ENCODE data around the gene CPNE5. TPM values are rescaled to one million over a fixed set of nuclear protein-coding genes. Genes with fewer than 3 reads are reported as not detected.

The CPNE5 gene
- total and polyA plus RNA-seq, 9 of the 15 experiments (the other 6 are each of a cell fraction or from before 2014, with no cell fraction given) = 0.14 to 1.0 (median 0.46) TPM; not detected in 2

DNA sequence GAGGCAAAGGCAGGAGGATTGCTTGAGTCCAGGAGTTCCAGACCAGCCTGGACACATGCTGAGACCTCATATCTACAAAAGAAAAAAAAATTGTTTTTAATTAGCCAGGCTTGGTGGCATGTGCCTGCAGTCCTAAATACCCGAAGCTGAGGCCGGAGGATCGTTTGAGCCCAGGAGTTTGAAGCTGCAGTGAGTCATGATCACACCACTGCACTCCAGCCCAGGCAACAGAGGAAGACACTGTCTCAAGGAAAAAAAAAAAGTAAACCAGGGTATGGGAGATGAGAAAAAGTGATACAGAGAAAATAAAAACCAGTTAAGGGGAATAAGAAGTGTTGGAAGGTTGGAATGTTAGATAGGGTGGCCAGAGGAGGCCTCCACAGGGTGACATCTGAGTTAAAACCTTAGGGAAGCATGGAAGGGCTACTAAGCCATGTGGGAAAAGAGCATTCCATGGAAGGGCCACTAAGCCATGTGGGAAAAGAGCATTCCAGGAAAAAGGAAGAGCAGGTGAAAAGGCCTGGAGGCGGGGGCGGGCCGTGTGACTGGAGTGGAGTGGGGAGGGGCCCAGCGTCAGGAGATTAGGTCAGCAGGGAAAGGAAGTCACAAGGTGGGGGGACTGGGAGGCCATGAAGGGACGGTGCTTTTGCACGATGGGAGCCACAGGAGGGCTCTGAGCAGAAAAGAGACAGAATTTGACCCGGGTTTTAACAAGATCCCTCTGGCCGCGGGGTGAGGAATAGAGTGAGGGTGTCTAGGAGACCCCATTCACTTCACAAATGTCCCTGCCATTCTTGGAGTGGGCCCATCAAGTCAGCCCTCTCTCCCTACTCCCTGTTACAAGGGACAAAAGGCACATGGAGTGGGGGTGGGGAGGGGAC is 18.3 kb downstream of the CPNE5 start (continued):
- TF ChIP-seq, protein P1, sequence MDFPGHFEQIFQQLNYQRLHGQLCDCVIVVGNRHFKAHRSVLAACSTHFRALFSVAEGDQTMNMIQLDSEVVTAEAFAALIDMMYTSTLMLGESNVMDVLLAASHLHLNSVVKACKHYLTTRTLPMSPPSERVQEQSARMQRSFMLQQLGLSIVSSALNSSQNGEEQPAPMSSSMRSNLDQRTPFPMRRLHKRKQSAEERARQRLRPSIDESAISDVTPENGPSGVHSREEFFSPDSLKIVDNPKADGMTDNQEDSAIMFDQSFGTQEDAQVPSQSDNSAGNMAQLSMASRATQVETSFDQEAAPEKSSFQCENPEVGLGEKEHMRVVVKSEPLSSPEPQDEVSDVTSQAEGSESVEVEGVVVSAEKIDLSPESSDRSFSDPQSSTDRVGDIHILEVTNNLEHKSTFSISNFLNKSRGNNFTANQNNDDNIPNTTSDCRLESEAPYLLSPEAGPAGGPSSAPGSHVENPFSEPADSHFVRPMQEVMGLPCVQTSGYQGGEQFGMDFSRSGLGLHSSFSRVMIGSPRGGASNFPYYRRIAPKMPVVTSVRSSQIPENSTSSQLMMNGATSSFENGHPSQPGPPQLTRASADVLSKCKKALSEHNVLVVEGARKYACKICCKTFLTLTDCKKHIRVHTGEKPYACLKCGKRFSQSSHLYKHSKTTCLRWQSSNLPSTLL (IDR thresholded peaks at IDR 0.05) = no peak
- TF ChIP-seq NR4A1 (CRISPR knock-in tag; IDR thresholded peaks at IDR 0.05) = no peak
- peak; percentile 81; the same call in 1 of the 2 replicates for TF ChIP-seq NR4A1 (tag; IDR thresholded peaks at IDR 0.05)
- peak; percentile 12 for TF ChIP-seq BACH1 (tag; IDR thresholded peaks at IDR 0.05)
- TF ChIP-seq, protein P2, sequence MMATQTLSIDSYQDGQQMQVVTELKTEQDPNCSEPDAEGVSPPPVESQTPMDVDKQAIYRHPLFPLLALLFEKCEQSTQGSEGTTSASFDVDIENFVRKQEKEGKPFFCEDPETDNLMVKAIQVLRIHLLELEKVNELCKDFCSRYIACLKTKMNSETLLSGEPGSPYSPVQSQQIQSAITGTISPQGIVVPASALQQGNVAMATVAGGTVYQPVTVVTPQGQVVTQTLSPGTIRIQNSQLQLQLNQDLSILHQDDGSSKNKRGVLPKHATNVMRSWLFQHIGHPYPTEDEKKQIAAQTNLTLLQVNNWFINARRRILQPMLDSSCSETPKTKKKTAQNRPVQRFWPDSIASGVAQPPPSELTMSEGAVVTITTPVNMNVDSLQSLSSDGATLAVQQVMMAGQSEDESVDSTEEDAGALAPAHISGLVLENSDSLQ (IDR thresholded peaks at IDR 0.05) = no peak; the same call in 1 of the 2 replicates
- TF ChIP-seq, protein P3, sequence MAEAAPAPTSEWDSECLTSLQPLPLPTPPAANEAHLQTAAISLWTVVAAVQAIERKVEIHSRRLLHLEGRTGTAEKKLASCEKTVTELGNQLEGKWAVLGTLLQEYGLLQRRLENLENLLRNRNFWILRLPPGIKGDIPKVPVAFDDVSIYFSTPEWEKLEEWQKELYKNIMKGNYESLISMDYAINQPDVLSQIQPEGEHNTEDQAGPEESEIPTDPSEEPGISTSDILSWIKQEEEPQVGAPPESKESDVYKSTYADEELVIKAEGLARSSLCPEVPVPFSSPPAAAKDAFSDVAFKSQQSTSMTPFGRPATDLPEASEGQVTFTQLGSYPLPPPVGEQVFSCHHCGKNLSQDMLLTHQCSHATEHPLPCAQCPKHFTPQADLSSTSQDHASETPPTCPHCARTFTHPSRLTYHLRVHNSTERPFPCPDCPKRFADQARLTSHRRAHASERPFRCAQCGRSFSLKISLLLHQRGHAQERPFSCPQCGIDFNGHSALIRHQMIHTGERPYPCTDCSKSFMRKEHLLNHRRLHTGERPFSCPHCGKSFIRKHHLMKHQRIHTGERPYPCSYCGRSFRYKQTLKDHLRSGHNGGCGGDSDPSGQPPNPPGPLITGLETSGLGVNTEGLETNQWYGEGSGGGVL (CRISPR knock-in tag; IDR thresholded peaks at IDR 0.05) = 0 out of 2 replicates have a peak, but pooled peaks have one; percentile 51
- peak; percentile 84; the same call in 1 of the 2 replicates for TF ChIP-seq JUN (IDR thresholded peaks at IDR 0.05; ENCODE audit: borderline replicate concordance, low read depth, low read length)
- no peak for TF ChIP-seq JUN (CRISPR knock-in tag; IDR thresholded peaks at IDR 0.05; ENCODE audit: borderline replicate concordance)
- no peak for TF ChIP-seq SAFB (IDR thresholded peaks at IDR 0.05; ENCODE audit: borderline replicate concordance, low read depth, low read length)
- TF ChIP-seq, protein P4, sequence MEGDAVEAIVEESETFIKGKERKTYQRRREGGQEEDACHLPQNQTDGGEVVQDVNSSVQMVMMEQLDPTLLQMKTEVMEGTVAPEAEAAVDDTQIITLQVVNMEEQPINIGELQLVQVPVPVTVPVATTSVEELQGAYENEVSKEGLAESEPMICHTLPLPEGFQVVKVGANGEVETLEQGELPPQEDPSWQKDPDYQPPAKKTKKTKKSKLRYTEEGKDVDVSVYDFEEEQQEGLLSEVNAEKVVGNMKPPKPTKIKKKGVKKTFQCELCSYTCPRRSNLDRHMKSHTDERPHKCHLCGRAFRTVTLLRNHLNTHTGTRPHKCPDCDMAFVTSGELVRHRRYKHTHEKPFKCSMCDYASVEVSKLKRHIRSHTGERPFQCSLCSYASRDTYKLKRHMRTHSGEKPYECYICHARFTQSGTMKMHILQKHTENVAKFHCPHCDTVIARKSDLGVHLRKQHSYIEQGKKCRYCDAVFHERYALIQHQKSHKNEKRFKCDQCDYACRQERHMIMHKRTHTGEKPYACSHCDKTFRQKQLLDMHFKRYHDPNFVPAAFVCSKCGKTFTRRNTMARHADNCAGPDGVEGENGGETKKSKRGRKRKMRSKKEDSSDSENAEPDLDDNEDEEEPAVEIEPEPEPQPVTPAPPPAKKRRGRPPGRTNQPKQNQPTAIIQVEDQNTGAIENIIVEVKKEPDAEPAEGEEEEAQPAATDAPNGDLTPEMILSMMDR (IDR thresholded peaks at IDR 0.05 in 2 of 3, conservative IDR thresholded peaks at IDR 0.05 in 1 of 3; ENCODE audit: insufficient read depth in 2 of 3, low read depth in 1 of 3, low read length in 3 of 3) = 0 out of 6 replicates have a peak, but pooled peaks of 1 of the 3 experiments have one; percentile 11
- no peak for TF ChIP-seq ZNF507 (tag; conservative IDR thresholded peaks at IDR 0.05)
- TF ChIP-seq ZNF24 (IDR thresholded peaks at IDR 0.05) = no peak
- TF ChIP-seq ZNF282 (CRISPR knock-in tag; IDR thresholded peaks at IDR 0.05) = no peak
- no peak for TF ChIP-seq MYNN (IDR thresholded peaks at IDR 0.05)
- TF ChIP-seq MYNN (CRISPR knock-in tag; IDR thresholded peaks at IDR 0.05) = no peak
- no peak for TF ChIP-seq NRF1 (conservative IDR thresholded peaks at IDR 0.05 in 1 of 2, IDR thresholded peaks at IDR 0.05 in 1 of 2)
- no peak for TF ChIP-seq RBM22 (IDR thresholded peaks at IDR 0.05; ENCODE audit: low read depth, low read length, poor library complexity, severe bottlenecking)
- peak; percentile 24; the same call in 1 of the 2 replicates for TF ChIP-seq HLTF (IDR thresholded peaks at IDR 0.05)
